Stimulated activated effector memory CD8-positive, alpha-beta T cell treated with anti-CD3 and anti-CD28 coated beads, Interleukin-12 subunit alpha, Interleukin-12 subunit beta, amount 100 ng/mL, for 72 hours (primary cell): Measurements from ENCODE around the gene HSPA9.

Experiments
- ATAC-seq: fragments of 150-1000 bp; cut with Tn5 transposase; 2 replicates; pipeline ENCODE4 v1.10.0; 2021
- DNase-seq, 2 donors: peaks; one replicate each; pipeline ENCODE4 v3.0.0; 2021 to 2022; ENCODE audit warnings: low spot score in 2 of 2
- H3K27ac Mint-ChIP-seq: one replicate; pipeline ENCODE4 v1.8.0; 2022; ENCODE audit warnings: mild to moderate bottlenecking, mixed read lengths
- H3K36me3 Mint-ChIP-seq: one replicate; pipeline ENCODE4 v1.8.0; 2022; ENCODE audit warnings: mild to moderate bottlenecking, mixed read lengths
- H3K4me1 Mint-ChIP-seq: one replicate; pipeline ENCODE4 v1.8.0; 2022; ENCODE audit warnings: mixed read lengths
- H3K4me3 Mint-ChIP-seq: one replicate; pipeline ENCODE4 v1.8.0; 2022; ENCODE audit warnings: mild to moderate bottlenecking, mixed read lengths
- H3K9me3 Mint-ChIP-seq: one replicate; pipeline ENCODE4 v1.8.0; 2022; ENCODE audit warnings: mixed read lengths

The HSPA9 gene

DNA sequence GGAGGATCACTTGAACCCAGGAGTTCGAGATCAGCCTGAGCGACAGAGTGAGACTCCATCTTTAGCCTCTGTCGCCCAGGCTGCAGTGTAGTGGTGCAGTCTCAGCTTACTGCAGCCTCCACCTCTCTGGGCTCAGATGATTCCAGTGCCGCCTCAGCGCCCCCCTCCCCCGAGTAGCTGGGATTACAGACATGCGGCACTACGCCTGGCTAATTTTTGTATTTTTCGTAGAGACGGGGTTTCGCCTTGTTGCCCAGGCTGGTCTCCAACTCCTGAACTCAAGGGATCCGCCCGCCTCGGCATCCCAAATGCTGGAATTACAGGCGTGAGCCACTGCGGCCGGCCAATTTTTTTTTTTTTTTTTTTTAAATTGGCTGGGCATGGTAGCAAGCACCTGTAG lies 2.3 kb upstream of the HSPA9 start:
- H3K4me3 Mint-ChIP-seq, result no peak overlapping the region
- H3K27ac Mint-ChIP-seq, result no peak overlapping the region

GRCh38 chr5:138574744-138575193 lies 432 bp downstream of the HSPA9 start:
- Mint-ChIP-seq H3K4me3 (peak overlapping the region; percentile 90), H3K27ac (peak overlapping the region; percentile 100), H3K36me3 (peaks cover 69% of the 10 kb centered on the region), H3K4me1 (peaks cover 34% of the 10 kb centered on the region), H3K9me3 (no peaks in the 10 kb centered on the region)
- DNase-seq (no peak), ATAC-seq (peak; percentile 35)

More for the DNA sequence above, 2.3 kb upstream of the HSPA9 start:
- DNase-seq, result no peak
- Mint-ChIP-seq H3K4me1 (peaks cover 26% of the 10 kb centered on the region), H3K9me3 (no peaks in the 10 kb centered on the region), H3K36me3 (peaks cover 42% of the 10 kb centered on the region)
- no peak for ATAC-seq

DNA sequence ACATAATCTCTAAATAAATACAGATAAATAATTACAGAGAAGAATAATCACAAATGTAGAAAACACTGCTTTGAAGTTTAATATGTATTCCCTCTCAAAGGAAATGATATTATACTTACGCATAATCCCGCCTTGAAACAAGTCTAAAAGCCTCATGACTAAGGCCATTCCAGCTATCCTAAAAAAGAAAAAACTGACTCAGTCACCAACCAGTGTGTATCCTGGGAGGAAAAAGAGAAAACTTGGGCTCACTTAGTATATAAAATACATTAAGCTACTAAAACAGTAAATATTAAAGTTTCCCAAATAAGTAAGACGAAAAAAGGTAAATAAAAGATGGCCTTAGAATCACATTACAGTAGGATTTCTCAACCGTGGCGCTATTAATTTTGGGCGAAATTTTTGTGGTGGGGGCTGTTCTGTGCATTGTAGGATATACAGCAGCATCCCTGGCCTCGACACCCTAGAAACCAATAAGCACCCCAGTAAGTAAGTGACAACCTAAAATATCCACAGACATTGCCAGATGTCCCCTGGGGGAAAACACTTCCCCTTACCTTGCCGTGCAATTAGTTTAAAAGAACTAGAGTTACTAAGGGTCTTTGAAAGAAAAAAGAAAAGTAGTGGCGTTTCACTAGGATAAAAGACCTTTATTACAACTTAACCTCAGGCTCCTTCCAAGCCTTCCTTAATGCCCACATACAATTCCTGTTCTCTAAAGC lies 1.1 kb downstream of the HSPA9 start:
- Mint-ChIP-seq H3K9me3 (no peaks in the 10 kb centered on the region), H3K4me3 (peak overlapping the region; percentile 90), H3K4me1 (peaks cover 36% of the 10 kb centered on the region), H3K36me3 (peaks cover 75% of the 10 kb centered on the region), H3K27ac (peak overlapping the region; percentile 100)
- no peak for DNase-seq
- no peak for ATAC-seq

DNA sequence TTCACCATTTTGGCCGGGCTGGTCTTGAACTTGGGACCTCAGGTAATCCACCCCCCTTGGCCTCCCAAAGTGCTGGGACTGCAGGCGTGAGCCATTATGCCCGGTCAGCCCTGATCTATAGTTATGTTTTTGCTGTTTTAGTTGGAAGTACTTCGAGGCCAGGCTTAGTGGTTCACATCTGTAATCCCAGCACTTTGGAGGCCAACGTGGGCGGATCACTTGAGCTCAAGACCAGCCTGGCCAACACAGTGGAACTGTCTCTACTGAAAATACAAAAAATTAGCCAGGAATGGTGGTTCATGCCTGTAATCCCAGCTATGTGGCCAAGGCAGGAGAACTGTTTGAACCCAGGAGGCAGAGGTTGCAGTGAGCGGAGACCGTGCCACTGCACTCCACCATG lies 2.0 kb downstream of the HSPA9 start:
- no peak for ATAC-seq
- no peaks in the 10 kb centered on the region for H3K9me3 Mint-ChIP-seq
- peak overlapping the region; percentile 100 for H3K27ac Mint-ChIP-seq
- H3K4me1 Mint-ChIP-seq, result peaks cover 44% of the 10 kb centered on the region
- DNase-seq, result no peak
- peaks cover 84% of the 10 kb centered on the region for H3K36me3 Mint-ChIP-seq
- peak overlapping the region; percentile 90 for H3K4me3 Mint-ChIP-seq

GRCh38 chr5:138570871-138571270 lies 4.3 kb downstream of the HSPA9 start:
- Mint-ChIP-seq H3K36me3 (peaks cover 100% of the 10 kb centered on the region), H3K4me1 (peaks cover 57% of the 10 kb centered on the region), H3K4me3 (no peak overlapping the region), H3K9me3 (no peaks in the 10 kb centered on the region), H3K27ac (peak overlapping the region; percentile 63)
- no peak for DNase-seq
- no peak for ATAC-seq

GRCh38 chr5:138569782-138570181 lies 5.4 kb downstream of the HSPA9 start:
- H3K4me3 Mint-ChIP-seq, result no peak overlapping the region
- no peak overlapping the region for H3K27ac Mint-ChIP-seq
- H3K4me1 Mint-ChIP-seq, result peaks cover 59% of the 10 kb centered on the region
- peak; percentile 8 for ATAC-seq
- peaks cover 100% of the 10 kb centered on the region for H3K36me3 Mint-ChIP-seq
- no peak for DNase-seq
- no peaks in the 10 kb centered on the region for H3K9me3 Mint-ChIP-seq

DNA sequence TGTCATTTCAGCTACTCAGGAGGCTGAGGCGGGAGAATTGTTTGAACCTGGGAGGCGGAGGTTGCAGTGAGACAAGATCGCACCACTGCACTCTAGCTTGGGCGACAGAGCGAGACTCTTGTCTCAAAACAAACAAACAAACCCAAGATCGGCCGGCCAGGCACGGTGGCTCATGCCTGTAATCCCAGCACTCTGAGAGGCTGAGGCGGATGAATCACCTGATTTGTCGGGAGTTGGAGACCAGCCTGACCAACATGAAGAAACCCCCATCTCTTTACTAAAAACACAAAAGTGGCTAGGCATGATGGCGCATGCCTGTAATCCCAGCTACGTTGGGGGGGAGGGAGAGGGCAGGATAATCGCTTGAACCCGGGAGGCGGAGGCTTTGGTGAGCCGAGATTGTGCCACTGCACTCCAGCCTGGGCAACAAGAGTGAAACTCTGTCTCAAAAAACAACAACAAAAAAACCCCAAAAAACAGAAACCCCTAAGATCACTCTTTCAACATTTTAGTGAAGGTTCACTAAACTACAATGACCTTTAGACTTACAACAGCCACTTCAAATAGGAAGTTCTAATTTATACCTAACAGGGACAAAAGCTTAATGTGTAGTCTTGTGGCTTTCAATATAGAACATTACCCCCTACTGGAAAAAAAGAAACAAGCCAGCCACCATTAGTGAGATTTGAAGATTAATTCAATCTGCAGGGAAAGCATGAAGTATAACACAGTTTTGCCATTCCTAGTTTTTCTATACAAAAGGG lies 7.0 kb downstream of the HSPA9 start:
- peaks cover 100% of the 10 kb centered on the region for H3K36me3 Mint-ChIP-seq
- peaks cover 64% of the 10 kb centered on the region for H3K4me1 Mint-ChIP-seq
- DNase-seq (no peak), ATAC-seq (no peak)
- no peak overlapping the region for H3K4me3 Mint-ChIP-seq
- H3K27ac Mint-ChIP-seq, result peak overlapping the region; percentile 94
- no peaks in the 10 kb centered on the region for H3K9me3 Mint-ChIP-seq

GRCh38 chr5:138566792-138567191 lies 8.4 kb downstream of the HSPA9 start:
- peak overlapping the region; percentile 47 for H3K4me3 Mint-ChIP-seq
- H3K9me3 Mint-ChIP-seq, result no peaks in the 10 kb centered on the region
- DNase-seq, result no peak
- H3K4me1 Mint-ChIP-seq, result peaks cover 60% of the 10 kb centered on the region
- no peak for ATAC-seq
- H3K36me3 Mint-ChIP-seq, result peaks cover 100% of the 10 kb centered on the region
- H3K27ac Mint-ChIP-seq, result peak overlapping the region; percentile 94

- Mint-ChIP-seq H3K4me3 (peak overlapping the region; percentile 47), H3K4me1 (peaks cover 61% of the 10 kb centered on the region), H3K27ac (peak overlapping the region; percentile 94), H3K9me3 (no peaks in the 10 kb centered on the region), H3K36me3 (peaks cover 100% of the 10 kb centered on the region)
- peak; percentile 95 for ATAC-seq
- DNase-seq, result peak; percentile 21 to 67
Observed at GRCh38 chr5:138565100-138565821, 9.9 kb downstream of the HSPA9 start.

GRCh38 chr5:138564242-138564641 lies 11.0 kb downstream of the HSPA9 start:
- peaks cover 100% of the 10 kb centered on the region for H3K36me3 Mint-ChIP-seq
- peaks cover 63% of the 10 kb centered on the region for H3K4me1 Mint-ChIP-seq
- no peaks in the 10 kb centered on the region for H3K9me3 Mint-ChIP-seq
- no peak overlapping the region for H3K4me3 Mint-ChIP-seq
- ATAC-seq (no peak), DNase-seq (no peak)
- H3K27ac Mint-ChIP-seq, result peak overlapping the region; percentile 94

DNA sequence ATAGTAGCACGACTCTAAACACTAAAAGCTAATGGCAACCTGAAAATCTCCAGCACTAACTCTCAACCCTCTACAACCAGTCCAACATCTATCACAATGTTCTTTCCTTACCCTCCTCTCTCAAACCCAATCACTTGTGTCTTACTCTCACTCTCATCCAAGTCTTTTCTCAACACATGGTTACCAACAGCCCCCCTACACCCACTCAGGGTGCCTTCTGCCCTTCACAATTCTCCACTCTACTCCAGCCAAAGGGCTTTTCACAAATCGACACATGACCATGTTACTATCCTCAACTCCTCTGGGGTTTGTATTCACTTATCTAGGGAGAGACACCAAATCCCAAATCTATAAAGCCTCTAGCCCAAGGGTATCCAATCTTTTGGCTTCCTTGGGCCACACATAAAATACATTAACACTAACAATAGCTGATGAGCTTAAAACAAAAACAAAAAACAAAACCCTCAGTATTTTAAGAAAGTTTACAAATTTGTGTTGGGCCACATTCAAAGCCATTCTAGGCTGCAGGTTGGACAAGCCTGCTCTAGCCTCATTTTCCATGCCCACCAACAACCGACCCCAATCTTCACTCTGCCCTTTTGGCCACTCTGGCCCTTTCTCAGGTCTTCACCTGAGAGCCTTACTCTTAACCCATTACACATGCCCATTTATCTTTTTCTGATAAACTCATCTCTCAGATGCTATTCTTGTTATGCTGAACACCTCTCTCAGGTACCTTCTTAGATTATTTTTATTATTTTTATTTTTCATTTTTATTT lies 11.7 kb downstream of the HSPA9 start:
- Mint-ChIP-seq H3K36me3 (peaks cover 100% of the 10 kb centered on the region), H3K9me3 (no peaks in the 10 kb centered on the region), H3K4me1 (peaks cover 63% of the 10 kb centered on the region), H3K27ac (peak overlapping the region; percentile 74), H3K4me3 (no peak overlapping the region)
- DNase-seq (no peak), ATAC-seq (no peak)

- peaks cover 100% of the 10 kb centered on the region for H3K36me3 Mint-ChIP-seq
- no peak overlapping the region for H3K4me3 Mint-ChIP-seq
- peaks cover 44% of the 10 kb centered on the region for H3K4me1 Mint-ChIP-seq
- no peak overlapping the region for H3K27ac Mint-ChIP-seq
- DNase-seq, result no peak
- ATAC-seq, result no peak
- H3K9me3 Mint-ChIP-seq, result no peaks in the 10 kb centered on the region
Observed at GRCh38 chr5:138560971-138561370, 14.2 kb downstream of the HSPA9 start.

- ATAC-seq, result no peak
- Mint-ChIP-seq H3K36me3 (peaks cover 100% of the 10 kb centered on the region), H3K4me3 (no peak overlapping the region), H3K4me1 (peaks cover 35% of the 10 kb centered on the region), H3K27ac (peak overlapping the region; percentile 75), H3K9me3 (no peaks in the 10 kb centered on the region)
- DNase-seq, result no peak
Observed at GRCh38 chr5:138559937-138560336, 15.3 kb downstream of the HSPA9 start.

DNA sequence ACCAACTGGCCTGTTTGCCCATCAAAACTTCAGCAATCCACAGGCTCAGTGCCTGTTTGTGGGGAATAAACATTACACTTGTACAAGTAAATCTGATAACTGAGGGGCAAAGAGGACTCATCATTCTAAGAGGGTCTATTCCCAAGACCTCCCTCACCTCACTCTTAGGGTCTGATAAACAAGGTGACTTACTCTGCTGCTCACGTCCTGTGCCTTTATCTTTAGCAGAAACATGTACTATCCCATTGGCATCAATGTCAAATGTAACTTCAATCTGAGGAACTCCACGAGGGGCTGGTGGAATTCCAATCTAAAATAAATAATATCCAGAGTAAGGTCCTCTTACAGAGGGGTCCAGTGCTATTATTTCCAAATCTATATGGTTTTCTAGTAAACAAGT lies 17.5 kb downstream of the HSPA9 start:
- no peaks in the 10 kb centered on the region for H3K9me3 Mint-ChIP-seq
- DNase-seq (no peak), ATAC-seq (no peak)
- no peak overlapping the region for H3K4me3 Mint-ChIP-seq
- H3K4me1 Mint-ChIP-seq, result peaks cover 16% of the 10 kb centered on the region
- H3K36me3 Mint-ChIP-seq, result peaks cover 100% of the 10 kb centered on the region
- no peak overlapping the region for H3K27ac Mint-ChIP-seq

GRCh38 chr5:138554143-138554542 lies 21.1 kb downstream of the HSPA9 start:
- Mint-ChIP-seq H3K27ac (peak overlapping the region; percentile 27), H3K4me3 (no peak overlapping the region), H3K36me3 (peaks cover 98% of the 10 kb centered on the region), H3K4me1 (peaks cover 12% of the 10 kb centered on the region), H3K9me3 (no peaks in the 10 kb centered on the region)
- ATAC-seq (no peak), DNase-seq (no peak)
